HG03439 (cell line): ENCODE data around the gene SMYD3.

Experiments
- ATAC-seq: cut with Tn5 transposase; IDR thresholded peaks from one replicate; pipeline ENCODE4 v1.9.1; 2021; ENCODE audit warnings: mild to moderate bottlenecking, moderate library complexity; ENCODE audit not compliant: unreplicated experiment

The SMYD3 gene

DNA sequence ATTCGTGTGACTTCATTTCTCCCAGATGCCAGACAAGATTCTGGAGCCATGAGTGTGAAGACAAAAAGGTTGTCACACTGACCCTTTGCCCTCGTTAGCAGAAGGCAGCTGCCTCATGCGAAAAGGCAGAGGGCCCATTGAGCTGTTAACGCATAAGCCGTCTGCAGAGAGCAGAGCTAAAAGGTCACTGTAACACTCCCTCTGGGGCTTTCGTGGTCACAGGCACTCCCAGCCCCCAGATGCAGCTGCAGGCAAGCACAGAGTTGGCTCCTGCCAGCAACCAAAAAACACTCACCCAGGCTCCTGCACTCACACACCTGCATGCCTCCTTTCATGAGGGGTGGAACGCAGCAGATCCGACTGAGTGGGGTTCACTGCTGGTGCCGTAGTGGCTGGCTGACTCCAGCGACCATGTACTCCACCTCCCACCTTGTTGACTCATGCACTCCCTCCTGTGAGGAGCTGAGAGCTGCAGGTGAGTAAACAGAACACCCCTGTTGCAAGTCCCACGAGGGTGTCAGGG, 287.5 kb downstream of the SMYD3 start:
- ATAC-seq = no peak

DNA sequence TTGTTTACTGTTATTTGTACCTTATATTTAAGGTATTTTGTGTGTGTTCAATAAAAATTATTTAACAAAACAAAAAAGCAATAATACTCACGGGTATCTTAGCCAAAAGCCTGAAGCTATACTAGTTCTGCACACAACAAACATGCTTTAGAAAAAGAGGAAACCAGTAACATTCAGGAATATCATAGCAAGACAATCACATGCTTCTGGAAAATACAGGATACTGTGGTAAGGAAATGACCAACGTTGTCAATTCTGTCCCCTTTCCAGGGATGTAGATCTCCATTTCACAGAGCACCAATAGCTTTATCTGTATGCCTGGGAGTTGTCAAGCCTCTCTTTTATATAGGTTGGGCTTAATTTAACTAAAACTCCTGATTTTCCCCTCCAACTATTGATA, 288.4 kb downstream of the SMYD3 start:
- ATAC-seq = no peak

DNA sequence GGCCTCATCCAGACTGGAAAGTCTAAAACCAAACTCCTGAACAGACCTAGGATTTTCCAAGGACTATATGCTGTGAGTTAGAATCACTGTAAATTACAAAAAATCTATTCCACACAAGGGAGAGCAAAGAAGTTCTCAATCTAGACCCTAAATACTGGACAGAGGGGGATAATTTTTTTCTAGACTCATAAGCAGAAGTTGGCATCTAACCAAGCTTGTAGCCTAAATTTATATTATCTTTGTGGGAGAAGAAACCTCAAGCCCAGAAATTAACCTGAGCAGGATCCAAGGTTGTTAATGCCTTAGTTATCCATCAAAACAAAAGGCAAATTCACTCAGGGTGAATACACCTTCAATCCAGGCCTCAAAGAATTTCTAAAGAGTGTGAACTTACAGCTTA, 290.2 kb downstream of the SMYD3 start:
- no peak for ATAC-seq

DNA sequence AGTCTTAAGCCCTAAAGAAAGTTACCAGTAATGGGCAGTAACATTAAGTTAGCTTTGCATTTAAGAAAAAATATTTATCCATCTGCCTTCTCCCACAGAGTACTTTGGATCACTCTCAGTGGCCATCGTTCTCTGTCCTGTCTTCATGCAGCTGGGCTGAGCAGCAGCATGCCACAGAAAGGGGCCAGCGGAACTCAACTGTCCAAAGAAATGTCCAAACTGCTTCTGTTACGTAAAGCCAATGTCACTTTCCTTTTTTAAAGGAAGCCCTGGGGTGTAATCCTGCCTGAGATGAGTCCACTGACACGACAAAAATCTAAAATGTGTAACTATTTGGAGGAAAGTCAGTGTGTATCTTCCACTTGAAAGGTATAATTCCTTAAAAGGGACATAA, 291.6 kb downstream of the SMYD3 start:
- no peak for ATAC-seq

DNA sequence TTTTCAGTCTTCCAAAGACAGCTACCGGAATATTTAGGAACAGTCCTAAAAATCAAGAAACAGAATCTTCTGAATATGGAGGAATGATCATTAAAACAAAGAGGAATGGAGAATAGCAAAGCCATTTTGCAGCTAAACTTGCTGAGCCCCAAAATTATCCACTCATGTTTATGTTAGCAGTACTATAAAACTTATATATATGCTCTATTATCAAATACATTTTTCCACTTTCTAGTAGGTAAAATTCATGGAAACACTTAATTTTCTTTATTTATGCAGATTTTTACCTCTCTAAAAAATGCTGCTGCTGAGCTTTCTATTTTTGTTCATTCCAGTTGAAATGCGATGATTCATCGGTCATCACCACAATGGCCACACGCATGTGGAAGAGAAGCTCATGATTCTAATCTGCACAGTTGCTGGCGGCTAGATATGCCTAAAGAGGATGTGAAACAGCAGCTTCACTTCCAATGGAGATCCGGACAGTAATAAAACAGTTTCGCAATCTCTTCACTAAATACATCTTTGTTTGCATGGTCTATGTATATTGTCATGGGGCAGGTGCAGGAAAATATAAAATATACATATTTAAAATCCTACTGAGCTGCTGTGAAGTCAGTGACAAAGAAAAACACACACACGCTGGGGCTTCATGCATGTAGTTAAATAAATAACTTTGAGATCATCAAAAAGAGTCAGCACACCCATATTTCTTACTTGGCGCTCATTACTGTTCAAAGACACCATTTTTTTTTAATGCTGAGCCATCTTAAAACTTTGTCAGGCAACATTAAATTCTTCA, 292.2 kb downstream of the SMYD3 start:
- ATAC-seq = no peak

DNA sequence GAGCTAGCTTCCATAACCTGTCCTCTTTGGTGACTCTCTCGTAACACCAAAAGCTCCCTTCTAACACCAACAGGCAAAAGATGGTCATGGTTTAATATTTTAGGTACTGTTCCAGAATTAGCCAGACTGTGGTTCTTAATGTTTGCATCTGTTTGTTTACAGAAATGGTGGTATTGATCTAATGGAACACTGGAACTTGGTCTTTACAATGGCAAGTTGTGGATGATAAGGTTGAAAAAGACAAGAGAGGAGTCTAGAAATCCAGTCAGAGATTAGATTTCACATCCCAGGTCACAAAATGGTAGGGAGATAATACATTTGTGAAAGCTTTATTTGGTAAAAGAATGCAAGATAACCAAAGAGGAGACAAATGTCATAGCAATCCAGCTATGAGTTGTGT, 293.1 kb downstream of the SMYD3 start:
- no peak for ATAC-seq

DNA sequence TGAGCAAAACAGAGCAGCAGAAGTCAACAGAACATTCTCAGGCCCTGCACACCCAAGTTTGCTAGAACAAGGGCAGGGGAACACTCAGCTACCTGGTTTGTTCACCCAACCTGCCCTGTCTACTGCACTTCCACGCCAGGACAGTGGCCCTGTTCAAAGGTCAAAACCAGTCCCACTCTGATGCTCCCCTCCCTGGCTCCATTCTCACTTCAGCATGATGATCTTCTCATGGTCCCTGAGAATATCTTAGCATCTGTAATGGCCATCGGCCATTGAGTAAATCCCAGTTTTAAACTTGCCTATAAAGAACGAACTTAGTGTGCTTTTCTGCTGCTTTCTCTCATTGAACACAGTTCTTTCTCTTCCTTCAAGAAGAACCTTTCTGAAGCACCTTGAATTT, 293.6 kb downstream of the SMYD3 start:
- ATAC-seq = no peak

DNA sequence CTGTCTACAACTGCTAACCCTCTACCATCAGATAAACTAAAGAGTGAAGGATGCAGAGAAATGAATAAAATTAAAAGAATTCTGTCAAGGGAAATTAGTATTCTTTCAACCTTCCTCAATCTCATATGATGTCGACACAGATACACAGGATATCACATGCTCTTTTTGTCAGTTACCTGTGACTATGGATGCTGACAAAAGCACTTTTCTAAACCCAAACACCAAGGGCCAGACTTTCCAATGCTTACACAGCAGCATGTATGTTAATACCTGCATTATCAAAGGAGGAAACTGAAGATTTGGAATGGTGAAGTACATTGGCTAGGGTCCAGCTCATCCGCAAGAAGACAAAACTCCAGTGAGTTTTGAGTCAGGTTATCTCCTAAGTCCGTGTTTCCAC, 294.0 kb downstream of the SMYD3 start:
- ATAC-seq = no peak

DNA sequence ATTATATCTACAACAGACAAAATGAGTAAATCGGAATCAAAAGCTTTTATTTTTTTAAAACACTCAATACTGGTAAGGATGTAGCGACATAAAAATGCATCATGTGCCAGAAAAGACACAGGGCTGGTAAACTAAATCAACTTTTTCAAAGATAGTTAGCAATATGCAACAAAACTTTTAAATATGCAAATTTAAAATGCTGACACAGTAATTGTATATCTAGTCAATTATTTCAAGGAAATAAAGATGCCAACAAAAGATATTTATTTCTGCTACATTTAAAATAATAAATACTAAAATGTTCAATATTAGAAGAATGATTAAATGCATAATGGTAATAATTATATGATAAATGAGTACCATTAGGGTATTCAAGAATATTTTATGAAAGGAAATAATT, 295.1 kb downstream of the SMYD3 start:
- ATAC-seq = no peak

DNA sequence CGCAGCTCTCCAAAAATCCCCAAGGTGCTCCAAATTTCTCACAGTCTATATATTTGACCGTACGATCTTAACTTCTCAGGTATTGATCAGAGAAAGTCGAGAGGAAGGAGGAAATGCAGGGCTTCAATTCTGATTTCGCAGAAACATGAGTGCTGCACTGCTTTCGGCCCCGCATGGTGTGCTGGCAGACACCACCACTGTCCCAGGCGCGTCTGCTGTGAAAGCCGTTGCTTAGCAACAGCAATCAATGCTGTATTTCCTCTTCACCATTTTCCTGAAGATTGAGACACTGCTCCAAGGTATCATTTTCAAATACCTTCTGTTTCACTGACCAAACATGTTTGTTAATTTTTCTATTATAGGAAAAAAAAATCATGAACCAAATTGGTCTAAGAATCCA, 296.3 kb downstream of the SMYD3 start:
- ATAC-seq = no peak

DNA sequence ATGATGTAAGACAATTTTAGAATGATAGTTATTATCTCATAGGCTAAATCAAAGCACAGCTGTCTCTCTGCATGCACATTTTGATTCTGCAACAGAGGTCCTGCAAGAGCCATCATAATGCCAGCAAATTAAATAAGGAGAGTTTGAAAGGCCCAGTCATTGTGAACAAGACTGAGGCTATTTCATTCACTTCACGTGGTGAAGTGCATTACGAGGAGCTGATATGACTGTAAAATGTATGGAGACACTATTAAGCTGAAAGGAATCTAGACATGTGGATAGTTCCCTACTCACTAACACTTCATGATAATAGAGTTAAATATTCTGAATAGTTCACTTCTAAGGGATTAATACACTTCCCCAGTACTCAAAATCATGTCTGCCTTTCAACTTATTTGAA, 299.0 kb downstream of the SMYD3 start:
- no peak for ATAC-seq

DNA sequence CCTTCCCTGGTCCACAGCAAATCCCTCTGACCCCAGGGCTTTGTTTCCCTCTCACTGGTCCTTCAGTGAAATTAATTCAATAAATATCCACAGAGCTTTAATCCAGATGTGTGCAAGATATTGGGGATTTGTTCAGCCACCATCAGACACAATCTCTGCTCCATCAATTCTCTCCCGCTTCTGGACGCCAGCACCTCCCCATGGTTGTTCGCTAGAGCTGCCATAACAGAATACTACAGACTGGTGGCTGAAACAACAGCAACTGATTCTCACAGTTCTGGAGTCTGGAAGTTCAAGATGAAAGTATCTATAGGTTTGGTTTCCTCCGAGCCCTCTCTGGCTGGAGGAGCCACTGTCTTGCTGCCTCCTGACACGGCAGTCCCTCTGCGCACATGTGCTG, 303.9 kb downstream of the SMYD3 start:
- ATAC-seq = no peak

DNA sequence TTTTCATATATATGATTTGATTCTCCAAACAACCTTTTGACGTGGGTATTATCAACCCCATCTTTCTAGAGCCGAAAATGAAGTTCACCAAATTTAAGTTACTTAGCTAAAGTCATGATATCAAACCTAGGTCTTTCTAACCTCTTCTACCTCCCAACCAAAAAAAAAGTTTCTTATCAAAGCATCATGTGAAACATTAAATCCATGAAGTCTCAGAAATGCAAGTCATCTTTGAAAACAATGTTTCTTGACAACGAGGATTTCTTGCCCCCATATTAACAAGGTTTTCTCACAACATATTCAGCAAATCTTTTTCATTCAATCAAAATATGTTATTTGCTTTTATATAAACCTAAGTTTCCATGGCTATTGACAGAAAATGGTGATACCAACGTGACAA, 306.3 kb downstream of the SMYD3 start:
- ATAC-seq = no peak

DNA sequence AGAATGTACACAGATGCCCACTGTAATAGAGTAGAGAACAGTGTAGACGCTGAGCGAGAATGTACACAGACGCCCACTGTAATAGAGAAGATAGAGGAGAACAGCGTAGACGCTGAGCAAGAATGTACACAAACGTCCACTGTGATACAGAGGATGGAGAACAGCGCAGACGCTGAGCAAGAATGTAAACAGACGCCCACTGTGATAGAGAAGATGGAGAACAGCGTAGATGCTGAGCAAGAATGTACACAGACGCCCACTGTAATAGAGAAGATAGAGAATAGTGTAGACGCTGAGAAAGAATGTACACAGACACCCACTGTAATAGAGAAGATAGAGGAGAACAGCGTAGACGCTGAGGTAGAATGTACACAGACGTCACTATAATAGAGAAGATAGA, 306.9 kb downstream of the SMYD3 start:
- no peak for ATAC-seq

DNA sequence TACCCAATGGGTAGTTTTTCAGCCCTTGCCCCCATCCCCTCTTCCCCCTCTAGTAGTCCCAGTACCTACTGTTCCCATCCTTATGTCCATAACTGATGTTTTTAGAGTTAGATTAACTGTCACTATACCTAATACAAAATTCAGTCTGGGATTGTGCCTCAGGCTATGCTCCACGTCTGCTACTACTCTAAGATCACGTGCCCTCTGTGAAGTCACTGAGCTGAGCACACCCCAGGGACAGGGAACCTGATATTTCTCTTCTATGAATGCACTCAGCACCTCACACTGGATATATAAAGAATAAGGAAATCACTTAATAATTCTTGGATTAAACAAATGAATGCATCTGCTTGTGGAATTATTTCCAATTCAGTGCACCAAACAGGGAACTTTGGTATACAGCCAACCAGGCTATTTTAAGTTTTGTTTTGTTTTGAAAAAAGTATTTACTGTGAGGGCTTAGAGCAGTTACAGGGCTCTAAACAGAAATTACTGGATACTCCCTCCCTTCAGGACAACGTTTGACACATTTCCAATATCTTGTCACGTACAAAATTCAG, 307.9 kb downstream of the SMYD3 start:
- no peak for ATAC-seq

DNA sequence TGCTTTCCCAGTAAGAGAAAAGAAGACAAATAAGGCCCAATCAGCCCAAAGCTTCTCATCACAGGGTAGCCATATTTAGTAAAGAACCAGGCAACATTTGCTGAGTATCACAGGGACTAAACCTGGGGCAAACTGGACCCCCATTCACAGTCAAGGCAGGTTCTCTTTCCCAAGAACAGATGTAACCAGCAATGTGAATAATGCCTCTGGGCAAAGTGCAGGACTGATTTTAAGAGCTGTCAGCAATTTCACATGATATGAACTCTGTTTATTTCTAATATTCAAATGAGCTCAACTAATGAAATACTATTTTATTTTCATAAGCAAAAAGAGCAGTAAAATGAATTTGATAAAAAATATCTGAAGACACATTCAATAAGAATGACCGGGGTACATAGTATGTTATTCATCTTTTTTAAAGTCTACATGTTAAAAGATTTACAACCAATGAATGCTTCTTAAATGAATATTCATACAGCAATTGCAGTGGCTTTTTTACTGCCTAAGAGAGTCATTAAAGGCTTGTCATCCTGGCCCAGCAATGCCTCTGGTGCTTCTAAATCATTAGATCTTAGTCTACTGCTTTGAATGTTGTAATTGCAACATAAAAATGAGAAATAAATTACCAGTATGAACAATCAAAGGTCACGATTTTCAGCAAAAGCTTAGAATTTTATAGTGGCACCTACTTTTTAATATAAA, 308.8 kb downstream of the SMYD3 start:
- ATAC-seq = no peak

DNA sequence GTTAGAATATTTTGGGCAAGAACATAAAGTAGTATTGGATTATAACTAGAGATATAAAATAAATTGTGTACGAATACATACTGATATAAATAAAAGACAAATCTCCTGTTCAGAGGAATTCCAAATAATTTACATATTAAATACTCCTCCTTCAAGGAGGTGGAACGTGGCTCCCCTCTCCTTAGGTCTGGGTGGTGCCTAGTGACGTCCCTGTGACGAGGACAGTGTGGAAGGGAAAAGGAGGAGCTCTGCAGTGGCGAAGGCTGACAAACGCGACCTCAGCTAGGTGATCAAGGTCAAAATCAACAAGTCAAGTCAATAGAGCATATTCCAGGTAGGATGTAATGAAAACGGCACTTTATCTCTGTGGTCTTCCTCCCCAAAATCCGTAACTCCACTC, 310.0 kb downstream of the SMYD3 start:
- ATAC-seq = no peak

DNA sequence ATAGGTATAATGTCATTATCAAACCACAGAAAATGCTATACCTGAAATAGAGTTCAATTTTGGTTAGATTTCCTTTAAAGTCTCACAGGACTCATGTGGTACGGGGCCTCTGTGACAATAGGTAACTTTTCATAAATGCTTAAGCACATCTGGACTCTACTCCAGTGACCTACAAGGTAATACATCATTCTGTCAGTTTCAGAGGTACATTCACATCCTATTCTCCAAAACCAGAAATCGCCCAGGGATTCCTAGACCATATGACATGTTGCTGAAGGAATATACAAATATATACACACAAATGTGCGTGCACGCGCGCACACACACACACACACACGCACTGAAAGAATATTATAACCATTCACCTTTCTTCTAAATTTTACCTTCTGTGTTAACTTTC, 311.8 kb downstream of the SMYD3 start:
- ATAC-seq = no peak

DNA sequence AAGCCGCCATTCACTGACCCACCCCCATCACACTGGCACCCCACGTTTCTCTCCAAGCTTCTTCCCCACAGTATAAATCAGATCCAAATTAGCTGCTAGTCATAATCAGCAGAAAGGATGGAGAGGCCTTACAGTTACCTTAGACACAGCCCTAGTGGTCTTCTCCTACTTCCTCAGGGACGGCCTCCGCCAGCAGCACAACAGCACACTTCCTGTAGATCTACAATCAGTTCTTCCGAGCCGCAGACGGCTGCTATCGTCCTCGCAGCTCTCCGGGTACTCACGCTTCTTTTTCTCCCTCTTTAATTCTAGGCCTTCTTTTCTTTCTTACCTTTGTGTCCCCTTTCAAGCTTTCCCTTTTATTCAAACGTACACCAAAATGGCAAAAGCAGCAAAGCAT, 313.5 kb downstream of the SMYD3 start:
- ATAC-seq = no peak

DNA sequence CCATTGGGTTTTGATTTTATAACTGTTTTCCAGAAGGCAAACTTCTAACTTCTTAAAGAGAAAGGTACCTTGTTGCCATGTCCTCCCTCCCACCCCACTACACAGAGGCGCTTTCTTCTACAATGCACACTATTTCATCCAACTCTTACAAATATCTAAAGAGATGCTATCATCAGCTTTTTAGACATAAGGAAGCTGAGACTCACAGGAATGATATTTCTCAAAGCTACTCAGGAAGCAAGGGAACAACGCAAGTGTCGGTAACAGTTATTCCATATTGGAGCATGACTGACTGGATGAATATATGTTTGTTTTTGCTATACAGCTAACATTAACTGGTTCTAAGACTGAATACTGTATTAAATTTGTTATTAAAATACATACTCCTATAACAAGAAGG, 318.0 kb downstream of the SMYD3 start:
- no peak for ATAC-seq

DNA sequence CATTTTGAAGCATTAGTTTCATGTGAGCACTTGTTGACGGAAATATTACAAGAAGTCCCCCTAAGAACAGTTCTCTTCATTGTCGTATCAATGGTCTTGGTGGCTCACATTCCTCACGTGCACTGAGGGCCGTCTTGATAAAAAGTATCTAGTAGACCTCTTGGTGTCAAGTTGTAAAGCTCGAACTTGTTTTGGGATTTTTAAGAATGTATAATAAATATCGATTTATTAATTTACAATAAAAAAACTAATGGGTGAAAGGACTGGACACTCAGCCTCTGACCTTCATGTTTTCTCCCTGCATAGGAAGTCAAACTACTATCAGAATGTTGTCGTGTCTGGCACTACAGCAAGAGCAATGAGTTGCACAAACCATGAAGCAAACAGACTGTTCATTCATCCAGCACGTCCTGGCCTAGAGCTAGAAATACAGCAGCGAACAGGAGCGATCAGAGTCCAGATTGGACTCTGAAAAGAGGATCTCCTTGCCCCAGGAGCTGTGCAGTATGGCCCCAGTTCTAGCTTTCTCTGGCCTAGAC, 319.2 kb downstream of the SMYD3 start:
- ATAC-seq = no peak

DNA sequence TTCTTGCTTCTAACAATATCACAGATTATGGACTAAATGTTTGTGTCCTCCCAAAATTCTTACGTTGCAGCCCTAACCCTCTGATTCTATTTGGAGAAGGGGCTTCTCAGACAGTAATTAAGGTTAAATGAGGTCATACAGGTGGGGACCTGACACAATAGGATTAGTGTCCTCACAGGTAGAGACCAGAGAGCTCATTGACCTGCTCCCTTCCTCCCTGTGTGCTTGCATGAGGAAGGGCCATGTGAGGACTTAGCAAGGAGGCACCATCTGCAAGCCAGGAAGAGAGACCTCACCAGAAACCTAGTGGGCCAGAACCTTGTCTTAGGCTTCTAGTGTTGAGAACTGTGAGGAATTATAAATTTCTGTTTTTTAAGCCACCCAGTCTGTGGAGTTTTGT, 322.6 kb downstream of the SMYD3 start:
- ATAC-seq = no peak
